ENCODE measurements around the gene TBC1D5.

GRCh38 chr3:17753632-17753992 lies 11.2 kb upstream of the TBC1D5 start:
- TF ChIP-seq CTCF (IDR thresholded peaks at IDR 0.05; ENCODE audit: low read depth, low read length, poor library complexity, severe bottlenecking) (no peak), EZH2phosphoT487 (IDR thresholded peaks at IDR 0.05; ENCODE audit: borderline replicate concordance, low read length) (no peak)
